ENCODE measurements around the gene NIT2. TPM values are rescaled to one million over a fixed set of nuclear protein-coding genes. Genes with fewer than 3 reads are reported as not detected.
A peak's percentile ranks its signal among the peaks of the same experiment; 100 is the strongest.
"Not testable (repeated sequence)": the region's sequence is repeated elsewhere in the genome, so short reads cannot be mapped to it uniquely, and the experiment has no call there.

NIT2 gene
- polyA plus RNA-seq, 3 donors, result 15.1 to 30.5 (median 24.6) TPM

DNA sequence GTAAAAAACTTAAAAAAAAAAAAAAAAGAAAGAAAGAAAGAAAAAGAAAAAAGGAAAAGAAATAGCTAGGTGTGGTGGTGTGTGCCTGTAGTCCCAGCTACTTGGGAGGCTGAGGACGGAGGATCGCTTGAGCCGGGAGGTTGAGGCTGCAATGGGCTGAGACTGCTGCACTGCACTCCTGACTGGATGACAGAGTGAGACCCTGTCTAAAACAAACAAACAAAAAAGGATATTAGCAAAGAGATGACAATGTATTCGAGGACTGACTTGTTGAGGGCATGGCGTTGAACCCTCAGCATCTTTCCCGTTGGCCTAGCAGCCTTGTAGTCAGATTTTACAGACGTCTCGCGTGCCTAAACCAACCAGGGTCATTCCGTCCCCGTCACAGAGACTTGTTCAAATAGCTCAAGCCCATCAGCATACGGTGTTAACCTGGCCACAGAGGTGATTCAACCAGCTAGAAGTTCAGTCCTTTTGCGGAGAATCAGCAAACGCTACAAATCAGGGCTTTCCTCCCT, 528 bp upstream of the NIT2 start:
- peaks cover 0 to 3% of the 10 kb centered on the region in 2 donors for H3K36me3 Mint-ChIP-seq
- H3K27ac Mint-ChIP-seq, result peak overlapping the region in 6 of 7 donors; percentile 26 to 79 (median 60)
- TF ChIP-seq, protein P1, sequence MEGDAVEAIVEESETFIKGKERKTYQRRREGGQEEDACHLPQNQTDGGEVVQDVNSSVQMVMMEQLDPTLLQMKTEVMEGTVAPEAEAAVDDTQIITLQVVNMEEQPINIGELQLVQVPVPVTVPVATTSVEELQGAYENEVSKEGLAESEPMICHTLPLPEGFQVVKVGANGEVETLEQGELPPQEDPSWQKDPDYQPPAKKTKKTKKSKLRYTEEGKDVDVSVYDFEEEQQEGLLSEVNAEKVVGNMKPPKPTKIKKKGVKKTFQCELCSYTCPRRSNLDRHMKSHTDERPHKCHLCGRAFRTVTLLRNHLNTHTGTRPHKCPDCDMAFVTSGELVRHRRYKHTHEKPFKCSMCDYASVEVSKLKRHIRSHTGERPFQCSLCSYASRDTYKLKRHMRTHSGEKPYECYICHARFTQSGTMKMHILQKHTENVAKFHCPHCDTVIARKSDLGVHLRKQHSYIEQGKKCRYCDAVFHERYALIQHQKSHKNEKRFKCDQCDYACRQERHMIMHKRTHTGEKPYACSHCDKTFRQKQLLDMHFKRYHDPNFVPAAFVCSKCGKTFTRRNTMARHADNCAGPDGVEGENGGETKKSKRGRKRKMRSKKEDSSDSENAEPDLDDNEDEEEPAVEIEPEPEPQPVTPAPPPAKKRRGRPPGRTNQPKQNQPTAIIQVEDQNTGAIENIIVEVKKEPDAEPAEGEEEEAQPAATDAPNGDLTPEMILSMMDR (IDR thresholded peaks at IDR 0.05), result no peak
- H3K9me3 Mint-ChIP-seq, result no peaks in the 10 kb centered on the region
- peak overlapping the region; percentile 86 for H3K4me2 ChIP-seq (replicated peaks; ENCODE audit: extremely low read depth, low read length, poor library complexity, severe bottlenecking)
- H3K27me3 Mint-ChIP-seq (ENCODE audit: low read depth in 3 of 3), result peaks cover 0 to 2% (median 0%) of the 10 kb centered on the region in 3 donors
- WGBS (ENCODE audit: insufficient coverage), result 28% methylated on average over 11 of the region's 14 CpGs
- no peaks in the 10 kb centered on the region for H4K20me1 ChIP-seq (ENCODE audit: insufficient read depth, low read length)
- H3K4me3 ChIP-seq (replicated peaks in 1 of 3; ENCODE audit: low read depth in 2 of 3, low read length in 3 of 3), result peak overlapping the region; percentile 40 to 72 (median 57)
- H3K4me1 Mint-ChIP-seq, result peaks cover 21% of the 10 kb centered on the region
- intact Hi-C loops (cut with micrococcal nuclease), result no loop called here
- peaks cover 0 to 3% of the 10 kb centered on the region in 2 donors for H3K36me3 ChIP-seq (replicated peaks in 1 of 2; ENCODE audit: control insufficient read depth in 1 of 2, insufficient read depth in 2 of 2, low read length in 2 of 2)
- DNase-seq, result no peak
- peak overlapping the region; percentile 73 to 89 for H3K4me3 Mint-ChIP-seq
- H2AFZ ChIP-seq (ENCODE audit: insufficient read depth, low read depth, low read length, poor library complexity, severe bottlenecking), result peak overlapping the region; percentile 86
- peak overlapping the region; percentile 67 for H3K9ac ChIP-seq (ENCODE audit: insufficient read depth, low read length, poor library complexity, severe bottlenecking)
- no peaks in the 10 kb centered on the region for H3K27me3 ChIP-seq (ENCODE audit: control insufficient read depth in 2 of 2, insufficient read depth in 2 of 2, low read length in 2 of 2)
- no peaks in the 10 kb centered on the region for H3K9me3 ChIP-seq (replicated peaks in 1 of 2; ENCODE audit: control insufficient read depth in 1 of 2, insufficient read depth in 1 of 2, low read length in 2 of 2)
- peaks cover 12 to 16% of the 10 kb centered on the region in 2 donors for H3K4me1 ChIP-seq (ENCODE audit: control insufficient read depth in 1 of 2, insufficient read depth in 2 of 2, low read length in 2 of 2)
- no peaks in the 10 kb centered on the region for H3K79me2 ChIP-seq (ENCODE audit: insufficient read depth, low read length)
- H3K27ac ChIP-seq (ENCODE audit: low read depth in 1 of 2, low read length in 2 of 2), result peak overlapping the region in 1 of 2 donors; percentile 70

DNA sequence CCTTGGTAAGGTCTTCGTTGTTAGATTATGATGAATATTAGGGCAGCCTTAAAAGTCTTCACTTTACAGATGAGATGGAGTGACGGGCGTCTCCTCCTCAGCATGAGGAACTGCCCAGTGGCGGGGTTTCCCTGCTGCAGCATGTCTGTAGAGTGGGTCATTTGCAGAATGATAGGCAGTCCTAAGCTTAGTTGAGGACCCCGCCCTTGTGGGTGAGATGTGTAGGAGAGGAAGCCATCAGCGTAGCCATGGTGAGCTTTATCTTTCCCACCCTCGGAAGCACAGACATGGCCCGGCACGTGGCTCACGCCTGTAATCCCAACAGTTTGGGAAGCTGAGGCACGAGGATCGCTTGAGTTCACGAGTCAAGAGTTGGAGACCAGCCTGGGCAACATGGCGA, 877 bp downstream of the NIT2 start:
- peak overlapping the region; percentile 16 to 81 (median 74) for H3K27ac Mint-ChIP-seq
- peak overlapping the region; percentile 67 for H3K9ac ChIP-seq (ENCODE audit: insufficient read depth, low read length, poor library complexity, severe bottlenecking)
- intact Hi-C loops (cut with micrococcal nuclease), result no loop called here

DNA sequence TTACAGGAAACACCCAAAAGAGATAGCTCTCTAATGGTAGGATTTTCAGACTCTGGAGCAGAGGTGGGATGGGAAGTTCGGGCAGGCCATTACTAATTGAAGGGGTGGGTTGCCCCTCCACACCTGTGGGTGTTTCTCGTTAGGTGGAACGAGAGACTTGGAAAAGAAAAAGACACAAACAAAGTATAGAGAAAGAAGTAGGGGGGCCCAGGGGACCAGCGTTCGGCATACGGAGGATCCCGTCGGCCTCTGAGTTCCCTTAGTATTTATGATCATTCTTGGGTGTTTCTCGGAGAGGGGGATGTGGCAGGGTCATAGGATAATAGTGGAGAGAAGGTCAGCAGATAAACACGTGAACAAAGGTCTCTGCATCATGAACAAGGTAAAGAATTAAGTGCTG, 1.7 kb downstream of the NIT2 start:
- H3K4me3 ChIP-seq (replicated peaks in 1 of 3; ENCODE audit: low read depth in 2 of 3, low read length in 3 of 3); intact Hi-C loops (cut with micrococcal nuclease); DNase-seq; H3K9me3 Mint-ChIP-seq; H3K27me3 Mint-ChIP-seq (ENCODE audit: low read depth in 3 of 3); H3K9ac ChIP-seq (ENCODE audit: insufficient read depth, low read length, poor library complexity, severe bottlenecking); H4K20me1 ChIP-seq (ENCODE audit: insufficient read depth, low read length); H3K27me3 ChIP-seq (ENCODE audit: control insufficient read depth in 2 of 2, insufficient read depth in 2 of 2, low read length in 2 of 2); H3K4me2 ChIP-seq (replicated peaks; ENCODE audit: extremely low read depth, low read length, poor library complexity, severe bottlenecking); H2AFZ ChIP-seq (ENCODE audit: insufficient read depth, low read depth, low read length, poor library complexity, severe bottlenecking); H3K4me3 Mint-ChIP-seq; H3K9me3 ChIP-seq (replicated peaks in 1 of 2; ENCODE audit: control insufficient read depth in 1 of 2, insufficient read depth in 1 of 2, low read length in 2 of 2); H3K79me2 ChIP-seq (ENCODE audit: insufficient read depth, low read length); H3K27ac ChIP-seq (ENCODE audit: low read depth in 1 of 2, low read length in 2 of 2): not testable (repeated sequence)
- H3K36me3 ChIP-seq (replicated peaks in 1 of 2; ENCODE audit: control insufficient read depth in 1 of 2, insufficient read depth in 2 of 2, low read length in 2 of 2), result peaks cover 13 to 24% of the 10 kb centered on the region in 2 donors
- Mint-ChIP-seq H3K36me3 (peaks cover 10 to 20% of the 10 kb centered on the region in 2 donors), H3K4me1 (peaks cover 21% of the 10 kb centered on the region), H3K27ac (peak overlapping the region in 1 of 7 donors; percentile 59)
- peaks cover 12 to 16% of the 10 kb centered on the region in 2 donors for H3K4me1 ChIP-seq (ENCODE audit: control insufficient read depth in 1 of 2, insufficient read depth in 2 of 2, low read length in 2 of 2)
- WGBS (ENCODE audit: insufficient coverage), result no CpG with 5 or more reads among the region's 10 CpGs

More for the DNA sequence above, 877 bp downstream of the NIT2 start:
- Histone ChIP-seq H3K4me2 (replicated peaks; ENCODE audit: extremely low read depth, low read length, poor library complexity, severe bottlenecking) (peak overlapping the region; percentile 86), H3K27ac (ENCODE audit: low read depth in 1 of 2, low read length in 2 of 2) (peak overlapping the region in 1 of 2 donors; percentile 70), H3K9me3 (replicated peaks in 1 of 2; ENCODE audit: control insufficient read depth in 1 of 2, insufficient read depth in 1 of 2, low read length in 2 of 2) (no peaks in the 10 kb centered on the region), H3K79me2 (ENCODE audit: insufficient read depth, low read length) (no peaks in the 10 kb centered on the region), H3K4me3 (replicated peaks in 1 of 3; ENCODE audit: low read depth in 2 of 3, low read length in 3 of 3) (peak overlapping the region; percentile 48 to 72 (median 57)), H3K4me1 (ENCODE audit: control insufficient read depth in 1 of 2, insufficient read depth in 2 of 2, low read length in 2 of 2) (peaks cover 12 to 16% of the 10 kb centered on the region in 2 donors), H4K20me1 (ENCODE audit: insufficient read depth, low read length) (no peaks in the 10 kb centered on the region), H3K36me3 (replicated peaks in 1 of 2; ENCODE audit: control insufficient read depth in 1 of 2, insufficient read depth in 2 of 2, low read length in 2 of 2) (peaks cover 5 to 16% of the 10 kb centered on the region in 2 donors), H2AFZ (ENCODE audit: insufficient read depth, low read depth, low read length, poor library complexity, severe bottlenecking) (peak overlapping the region; percentile 86), H3K27me3 (ENCODE audit: control insufficient read depth in 2 of 2, insufficient read depth in 2 of 2, low read length in 2 of 2) (no peaks in the 10 kb centered on the region)
- WGBS (ENCODE audit: insufficient coverage), result 90% methylated on average over 2 of the region's 14 CpGs
- Mint-ChIP-seq H3K36me3 (peaks cover 3 to 12% of the 10 kb centered on the region in 2 donors), H3K4me3 (peak overlapping the region; percentile 86 to 96), H3K4me1 (peaks cover 21% of the 10 kb centered on the region), H3K27me3 (ENCODE audit: low read depth in 3 of 3) (peaks cover 0 to 2% (median 0%) of the 10 kb centered on the region in 3 donors), H3K9me3 (no peaks in the 10 kb centered on the region)
- peak; percentile 63 to 74 (median 69) for DNase-seq
- TF ChIP-seq, protein P1 (IDR thresholded peaks at IDR 0.05), result no peak
